NCI-H1930 (cell line): ENCODE measurements around the gene KCNK18.

ENCODE experiments used
- DNase-seq, 2 experiments: peaks; one replicate each; lab custom pipeline; 2025; lab: John Stamatoyannopoulos, UW

The KCNK18 gene

DNA sequence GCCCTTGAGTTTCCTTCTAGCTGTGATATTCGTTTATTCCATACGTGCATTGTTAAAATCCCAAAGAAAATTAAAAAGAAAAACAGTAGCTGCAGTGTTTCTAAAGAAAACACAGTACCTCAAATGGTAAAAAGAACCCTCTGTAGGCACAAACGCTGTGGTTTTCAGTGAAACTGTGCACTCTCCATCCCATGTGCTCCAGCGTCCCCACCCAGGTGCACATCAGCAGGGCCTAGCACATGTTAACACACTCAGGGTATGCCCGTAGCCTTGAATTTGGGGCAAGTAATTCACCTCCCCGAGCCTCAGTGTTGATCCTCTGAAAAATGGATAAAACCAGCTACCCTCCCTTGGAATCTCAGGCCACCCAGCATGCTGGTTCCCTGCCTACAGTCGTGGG, 53.1 kb downstream of the KCNK18 start:
- no peak for DNase-seq

- DNase-seq, result no peak
These were observed 56.6 kb downstream of the KCNK18 start for GRCh38 chr10:117253908-117254307.

GRCh38 chr10:117254338-117254737, 57.0 kb downstream of the KCNK18 start:
- DNase-seq, result no peak

- DNase-seq, result no peak
These were observed 57.8 kb downstream of the KCNK18 start for GRCh38 chr10:117254774-117255735.

- no peak for DNase-seq
These were observed 58.7 kb downstream of the KCNK18 start for GRCh38 chr10:117255835-117256460.

DNA sequence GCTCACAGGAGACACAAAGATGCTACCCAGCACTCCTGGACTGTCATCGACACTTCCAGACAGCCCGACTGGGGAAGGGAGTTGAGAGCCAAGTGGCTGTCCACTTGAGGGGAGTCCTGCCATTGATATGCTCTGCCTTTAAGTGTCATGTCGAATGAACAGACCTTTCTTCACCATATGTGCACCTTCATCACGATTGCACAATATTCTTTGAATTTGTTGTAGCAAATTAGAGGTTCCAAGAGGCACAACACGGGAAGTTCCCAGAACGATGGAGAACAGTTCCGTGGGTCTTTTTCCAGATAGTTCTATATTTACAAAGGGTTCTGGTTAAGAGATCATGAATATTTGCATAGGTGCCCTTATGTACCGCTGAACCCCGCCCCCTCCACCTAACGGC, 59.6 kb downstream of the KCNK18 start:
- no peak for DNase-seq

DNA sequence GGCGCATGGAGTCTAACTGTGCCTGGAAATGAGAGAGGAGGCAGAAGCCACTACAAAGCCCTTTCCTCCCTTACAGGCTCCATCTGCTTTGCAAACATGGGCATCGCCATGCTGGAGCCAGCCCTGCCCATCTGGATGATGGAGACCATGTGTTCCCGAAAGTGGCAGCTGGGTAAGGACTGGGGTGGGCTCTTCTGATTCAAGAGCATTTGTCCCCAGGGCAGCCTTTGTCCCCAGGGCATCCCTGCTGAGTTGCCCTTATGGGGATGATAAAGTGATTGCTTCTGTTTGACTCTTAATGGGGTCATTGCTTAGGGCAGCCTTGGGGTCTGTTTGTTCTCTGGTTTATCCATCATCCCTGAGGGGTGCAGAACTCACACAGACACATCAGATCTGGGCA, 60.4 kb downstream of the KCNK18 start:
- no peak for DNase-seq

GRCh38 chr10:117259279-117259678, 62.0 kb downstream of the KCNK18 start:
- no peak for DNase-seq
